Measurements from ENCODE around the gene NDUFA8. TPM values are rescaled to one million over a fixed set of nuclear protein-coding genes. Genes with fewer than 3 reads are reported as not detected.

The NDUFA8 gene
- total RNA-seq, 1 experiment from 2014 or later, result 55.5 TPM

DNA sequence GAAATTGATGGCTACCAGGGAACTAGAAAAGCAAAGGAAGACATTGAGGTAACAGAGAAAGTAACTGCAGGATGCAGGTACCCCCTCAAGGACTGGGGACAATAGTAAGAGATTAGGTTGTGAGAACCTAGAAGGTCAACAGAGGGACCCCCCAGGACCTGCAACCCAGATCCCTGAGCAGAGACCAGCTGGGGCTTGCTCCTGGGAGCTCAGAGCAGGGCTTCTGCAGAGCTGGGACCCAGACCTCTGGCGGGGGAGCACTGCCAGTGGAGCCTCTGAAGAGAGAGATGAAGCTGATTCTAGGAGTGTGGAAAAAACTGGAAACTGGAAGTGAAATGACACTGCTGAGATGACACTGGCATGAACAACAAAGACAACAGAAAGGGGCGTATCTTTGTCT lies 17.3 kb upstream of the NDUFA8 start:
- no peak overlapping the region for H3K4me3 ChIP-seq (ENCODE audit: low read depth in 2 of 2, low read length in 2 of 2)
- ChIA-PET POLR2A (no interaction called here), CTCF (no interaction called here)
- H3K36me3 ChIP-seq (ENCODE audit: control insufficient read depth, insufficient read depth, low read length), result no peaks in the 10 kb centered on the region
- DNase-seq (ENCODE audit: low read depth, low spot score) (no peak), ATAC-seq (no peak)
- H3K9me3 ChIP-seq (ENCODE audit: control insufficient read depth, insufficient read depth, low read depth, low read length), result no peaks in the 10 kb centered on the region
- H3K27me3 ChIP-seq (ENCODE audit: control insufficient read depth, insufficient read depth, low read length), result no peaks in the 10 kb centered on the region; the same call in 1 of the 2 replicates
- no peaks in the 10 kb centered on the region; the same call in 1 of the 2 replicates for H3K4me1 ChIP-seq (ENCODE audit: control insufficient read depth, insufficient read depth, low read length)
- intact Hi-C loops (cut with micrococcal nuclease; ENCODE audit: unreplicated experiment) (no loop called here), in situ Hi-C loops (cut with HindIII; ENCODE audit: low pct_unique_long_range_greater_than_20kb, low sequenced_read_pairs) (no loop called here)
- BruUV-seq (replicated peaks), result no TSS peak
- no peak for TF ChIP-seq POLR2AphosphoS5 (IDR thresholded peaks at IDR 0.05; ENCODE audit: low read depth, low read length)
- TF ChIP-seq, protein P1, sequence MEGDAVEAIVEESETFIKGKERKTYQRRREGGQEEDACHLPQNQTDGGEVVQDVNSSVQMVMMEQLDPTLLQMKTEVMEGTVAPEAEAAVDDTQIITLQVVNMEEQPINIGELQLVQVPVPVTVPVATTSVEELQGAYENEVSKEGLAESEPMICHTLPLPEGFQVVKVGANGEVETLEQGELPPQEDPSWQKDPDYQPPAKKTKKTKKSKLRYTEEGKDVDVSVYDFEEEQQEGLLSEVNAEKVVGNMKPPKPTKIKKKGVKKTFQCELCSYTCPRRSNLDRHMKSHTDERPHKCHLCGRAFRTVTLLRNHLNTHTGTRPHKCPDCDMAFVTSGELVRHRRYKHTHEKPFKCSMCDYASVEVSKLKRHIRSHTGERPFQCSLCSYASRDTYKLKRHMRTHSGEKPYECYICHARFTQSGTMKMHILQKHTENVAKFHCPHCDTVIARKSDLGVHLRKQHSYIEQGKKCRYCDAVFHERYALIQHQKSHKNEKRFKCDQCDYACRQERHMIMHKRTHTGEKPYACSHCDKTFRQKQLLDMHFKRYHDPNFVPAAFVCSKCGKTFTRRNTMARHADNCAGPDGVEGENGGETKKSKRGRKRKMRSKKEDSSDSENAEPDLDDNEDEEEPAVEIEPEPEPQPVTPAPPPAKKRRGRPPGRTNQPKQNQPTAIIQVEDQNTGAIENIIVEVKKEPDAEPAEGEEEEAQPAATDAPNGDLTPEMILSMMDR (IDR thresholded peaks at IDR 0.05), result no peak
- TF ChIP-seq, protein P2, sequence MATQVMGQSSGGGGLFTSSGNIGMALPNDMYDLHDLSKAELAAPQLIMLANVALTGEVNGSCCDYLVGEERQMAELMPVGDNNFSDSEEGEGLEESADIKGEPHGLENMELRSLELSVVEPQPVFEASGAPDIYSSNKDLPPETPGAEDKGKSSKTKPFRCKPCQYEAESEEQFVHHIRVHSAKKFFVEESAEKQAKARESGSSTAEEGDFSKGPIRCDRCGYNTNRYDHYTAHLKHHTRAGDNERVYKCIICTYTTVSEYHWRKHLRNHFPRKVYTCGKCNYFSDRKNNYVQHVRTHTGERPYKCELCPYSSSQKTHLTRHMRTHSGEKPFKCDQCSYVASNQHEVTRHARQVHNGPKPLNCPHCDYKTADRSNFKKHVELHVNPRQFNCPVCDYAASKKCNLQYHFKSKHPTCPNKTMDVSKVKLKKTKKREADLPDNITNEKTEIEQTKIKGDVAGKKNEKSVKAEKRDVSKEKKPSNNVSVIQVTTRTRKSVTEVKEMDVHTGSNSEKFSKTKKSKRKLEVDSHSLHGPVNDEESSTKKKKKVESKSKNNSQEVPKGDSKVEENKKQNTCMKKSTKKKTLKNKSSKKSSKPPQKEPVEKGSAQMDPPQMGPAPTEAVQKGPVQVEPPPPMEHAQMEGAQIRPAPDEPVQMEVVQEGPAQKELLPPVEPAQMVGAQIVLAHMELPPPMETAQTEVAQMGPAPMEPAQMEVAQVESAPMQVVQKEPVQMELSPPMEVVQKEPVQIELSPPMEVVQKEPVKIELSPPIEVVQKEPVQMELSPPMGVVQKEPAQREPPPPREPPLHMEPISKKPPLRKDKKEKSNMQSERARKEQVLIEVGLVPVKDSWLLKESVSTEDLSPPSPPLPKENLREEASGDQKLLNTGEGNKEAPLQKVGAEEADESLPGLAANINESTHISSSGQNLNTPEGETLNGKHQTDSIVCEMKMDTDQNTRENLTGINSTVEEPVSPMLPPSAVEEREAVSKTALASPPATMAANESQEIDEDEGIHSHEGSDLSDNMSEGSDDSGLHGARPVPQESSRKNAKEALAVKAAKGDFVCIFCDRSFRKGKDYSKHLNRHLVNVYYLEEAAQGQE (IDR thresholded peaks at IDR 0.05; ENCODE audit: insufficient read depth in 1 of 2, low read depth in 2 of 2, low read length in 1 of 2), result no peak
- no peak for TF ChIP-seq SIN3A (IDR thresholded peaks at IDR 0.05; ENCODE audit: borderline replicate concordance, insufficient read depth, low read depth, low read length)
- TF ChIP-seq TCF7L2 (IDR thresholded peaks at IDR 0.05; ENCODE audit: low read depth, low read length), result no peak
- H3K27ac ChIP-seq (ENCODE audit: low read length), result no peak overlapping the region

DNA sequence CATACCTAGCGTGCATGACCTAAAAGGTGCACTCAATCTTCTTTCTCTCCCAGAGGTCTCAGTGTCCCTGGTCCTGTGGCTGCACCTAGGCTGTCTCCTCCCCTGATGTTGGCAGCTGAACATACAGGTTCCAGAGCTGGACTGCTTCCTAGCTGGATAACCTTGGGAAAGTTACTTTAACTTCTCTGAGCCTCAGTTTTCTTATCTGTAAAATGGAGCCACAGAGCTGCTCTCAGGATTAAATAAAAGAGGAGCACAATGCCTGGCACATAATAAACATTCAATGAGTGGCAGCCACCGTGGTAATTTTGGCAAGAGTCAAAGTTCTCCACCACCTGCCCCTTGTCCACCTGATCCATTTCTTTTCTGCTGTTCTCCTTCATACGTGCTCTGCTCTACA lies 14.1 kb upstream of the NDUFA8 start:
- in situ Hi-C loops (cut with HindIII; ENCODE audit: low pct_unique_long_range_greater_than_20kb, low sequenced_read_pairs), result no loop called here
- H3K27ac ChIP-seq (ENCODE audit: low read length), result no peak overlapping the region
- CTCF ChIA-PET, result no interaction called here
- H3K4me1 ChIP-seq (ENCODE audit: control insufficient read depth, insufficient read depth, low read length), result no peaks in the 10 kb centered on the region
- POLR2A ChIA-PET, result no interaction called here
- H3K36me3 ChIP-seq (ENCODE audit: control insufficient read depth, insufficient read depth, low read length), result no peaks in the 10 kb centered on the region
- BruUV-seq (replicated peaks), result no TSS peak
- intact Hi-C loops (cut with micrococcal nuclease; ENCODE audit: unreplicated experiment), result no loop called here
- no peaks in the 10 kb centered on the region for H3K9me3 ChIP-seq (ENCODE audit: control insufficient read depth, insufficient read depth, low read depth, low read length)
- ATAC-seq, result no peak
- no peak overlapping the region for H3K4me3 ChIP-seq (ENCODE audit: low read depth in 2 of 2, low read length in 2 of 2)
- DNase-seq (ENCODE audit: low read depth, low spot score), result no peak
- H3K27me3 ChIP-seq (ENCODE audit: control insufficient read depth, insufficient read depth, low read length), result no peaks in the 10 kb centered on the region; the same call in 1 of the 2 replicates
- TF ChIP-seq SIN3A (IDR thresholded peaks at IDR 0.05; ENCODE audit: borderline replicate concordance, insufficient read depth, low read depth, low read length) (no peak), POLR2AphosphoS5 (IDR thresholded peaks at IDR 0.05; ENCODE audit: low read depth, low read length) (no peak), TCF7L2 (IDR thresholded peaks at IDR 0.05; ENCODE audit: low read depth, low read length) (no peak)
- TF ChIP-seq, protein P1 (IDR thresholded peaks at IDR 0.05), result no peak
- TF ChIP-seq, protein P2 (IDR thresholded peaks at IDR 0.05; ENCODE audit: insufficient read depth in 1 of 2, low read depth in 2 of 2, low read length in 1 of 2), result no peak

Measured in Panc1 (cell line).